Right kidney (tissue), 9 donors: ENCODE results near the gene MBD3L2.
"Not testable (repeated sequence)": the region's sequence is repeated elsewhere in the genome, so short reads cannot be mapped to it uniquely, and the experiment has no call there.

Experiments
- DNase-seq: peaks from one replicate; pipeline ENCODE4 v3.0.0-alpha.2; 2016
- long read RNA-seq, 8 donors: transcript quantifications; one replicate each; lab custom pipeline, GENCODE V29; 2026

The MBD3L2 gene
- long read RNA-seq, donor 1, result 0 reads
- long read RNA-seq, donor 2, result 0 reads
- long read RNA-seq, donor 3, result 0 reads
- long read RNA-seq, donor 4, result 0 reads
- long read RNA-seq, donor 5, result 0 reads
- long read RNA-seq, donor 6, result 0 reads
- long read RNA-seq, donor 7, result 0 reads
- long read RNA-seq, donor 8, result 0 reads

GRCh38 chr19:7049021-7049420, at the start of gene MBD3L2:
TSS of gene MBD3L2 (plus strand) at chr19:7049321. CDS start at chr19:7049374, 53 bp downstream.
- not testable (repeated sequence) for DNase-seq

GRCh38 chr19:6999933-7000332, 49.2 kb upstream of the MBD3L2 start:
- no peak for DNase-seq

GRCh38 chr19:7000333-7000732, 48.8 kb upstream of the MBD3L2 start:
- no peak for DNase-seq

GRCh38 chr19:7000816-7001215, 48.3 kb upstream of the MBD3L2 start:
- no peak for DNase-seq

GRCh38 chr19:7004313-7004931, 44.7 kb upstream of the MBD3L2 start:
- no peak for DNase-seq

GRCh38 chr19:7006135-7006704, 42.9 kb upstream of the MBD3L2 start:
- no peak for DNase-seq

GRCh38 chr19:7007859-7008258, 41.3 kb upstream of the MBD3L2 start:
- no peak for DNase-seq

- DNase-seq, result no peak
These were observed 38.2 kb upstream of the MBD3L2 start for GRCh38 chr19:7010722-7011593.

GRCh38 chr19:7013678-7014077, 35.4 kb upstream of the MBD3L2 start:
- no peak for DNase-seq

GRCh38 chr19:7018828-7019227, 30.3 kb upstream of the MBD3L2 start:
- DNase-seq, result no peak

GRCh38 chr19:7021331-7021730, 27.8 kb upstream of the MBD3L2 start, which contains the start of gene MBD3L2B:
TSS of gene MBD3L2B (minus strand) at chr19:7021431. CDS start at chr19:7021397, 34 bp downstream.
- DNase-seq, result not testable (repeated sequence)

GRCh38 chr19:7028790-7029189, 20.3 kb upstream of the MBD3L2 start:
- not testable (repeated sequence) for DNase-seq

- not testable (repeated sequence) for DNase-seq
These were observed 18.8 kb upstream of the MBD3L2 start, which contains the start of gene MBD3L5 for GRCh38 chr19:7030278-7030677. TSS of gene MBD3L5 (plus strand) at chr19:7030578. CDS start at chr19:7030612, 34 bp downstream.

GRCh38 chr19:7040079-7040478, 9.0 kb upstream of the MBD3L2 start, which contains the start of gene MBD3L4:
TSS of gene MBD3L4 (minus strand) at chr19:7040179. CDS start at chr19:7040144, 35 bp downstream.
- DNase-seq, result not testable (repeated sequence)

- not testable (repeated sequence) for DNase-seq
These were observed 7.6 kb upstream of the MBD3L2 start for GRCh38 chr19:7041563-7041962.

- DNase-seq, result not testable (repeated sequence)
These were observed 2.3 kb downstream of the MBD3L2 start for GRCh38 chr19:7051421-7051820.

GRCh38 chr19:7052896-7053295, 3.8 kb downstream of the MBD3L2 start:
- not testable (repeated sequence) for DNase-seq

GRCh38 chr19:7054635-7055368, 5.7 kb downstream of the MBD3L2 start:
- DNase-seq, result not testable (repeated sequence)

- not testable (repeated sequence) for DNase-seq
These were observed 6.6 kb downstream of the MBD3L2 start for GRCh38 chr19:7055679-7056078.

GRCh38 chr19:7056371-7056770, 7.2 kb downstream of the MBD3L2 start:
- DNase-seq, result not testable (repeated sequence)

- not testable (repeated sequence) for DNase-seq
These were observed 9.5 kb downstream of the MBD3L2 start, which contains the start of gene MBD3L3 for GRCh38 chr19:7058576-7058975. TSS of gene MBD3L3 (minus strand) at chr19:7058676. CDS start at chr19:7058605, 71 bp downstream.

GRCh38 chr19:7059977-7060376, 10.9 kb downstream of the MBD3L2 start:
- not testable (repeated sequence) for DNase-seq
